C4-2B (cell line): ENCODE results near the gene SMC6.

ENCODE experiments used
- CTCF ChIP-seq: fragments of 450-650 bp; conservative IDR thresholded peaks from 2 replicates; pipeline ENCODE4 v1.5.1; 2017; ENCODE audit warnings: mild to moderate bottlenecking
- ZFX ChIP-seq: fragments of 450-650 bp; IDR thresholded peaks from 2 replicates; pipeline ENCODE4 v1.6.1; 2017

- no peak for TF ChIP-seq CTCF
- TF ChIP-seq ZFX, result no peak
Measured at GRCh38 chr2:17674817-17675216, 78.8 kb downstream of the SMC6 start.
